HEK293 (cell line): ENCODE data around the gene NCKAP1.
A peak's percentile ranks its signal among the peaks of the same experiment; 100 is the strongest.

Experiments
- CTCF ChIA-PET: fragments of 350-600 bp; formaldehyde crosslinking; extraction: SDS; loops from one replicate; lab custom pipeline; 2021; ENCODE audit warnings: antibody characterized with exemption; lab: Yijun Ruan, JAX
- POLR2A ChIA-PET: fragments of 300-600 bp; formaldehyde crosslinking; extraction: SDS; loops from one replicate; lab custom pipeline; 2020; ENCODE audit warnings: antibody characterized with exemption, inconsistent platforms; lab: Yijun Ruan, JAX
- H3K27ac ChIP-seq: fragments of 200-500 bp; sonication (Bioruptor generic); 2 replicates; pipeline ENCODE4 v1.5.1; 2014; ENCODE audit warnings: low read depth, low read length, control low read depth, inconsistent platforms; ENCODE audit errors: extremely low read depth
- H3K36me3 ChIP-seq, 2 experiments: fragments of 200-500 bp in 1 of 2; sonication (Bioruptor generic) in 1 of 2; 1 replicate in 1 of 2; 2 replicates in 1 of 2; pipeline ENCODE4 v1.5.1; 2014 to 2017; ENCODE audit warnings: inconsistent platforms in 2 of 2, low read length in 2 of 2; ENCODE audit not compliant: control insufficient read depth in 2 of 2, insufficient read depth in 1 of 2
- H3K4me1 ChIP-seq: fragments of 200-500 bp; sonication (Bioruptor generic); 2 replicates; pipeline ENCODE4 v1.5.1; 2014; ENCODE audit warnings: mild to moderate bottlenecking, low read length, inconsistent platforms; ENCODE audit not compliant: control insufficient read depth, insufficient read depth
- H3K4me3 ChIP-seq: 2 replicates; pipeline ENCODE4 v1.5.1; 2011; ENCODE audit warnings: low read depth, mild to moderate bottlenecking, control low read depth, low read length, moderate library complexity
- H3K9me3 ChIP-seq: fragments of 200-500 bp; sonication (Bioruptor generic); 2 replicates; pipeline ENCODE4 v1.5.1; 2014; ENCODE audit warnings: low read depth, low read length, inconsistent platforms; ENCODE audit not compliant: control insufficient read depth, insufficient read depth
- FEZF1 ChIP-seq: fragments of 450-650 bp; formaldehyde crosslinking; IDR thresholded peaks from 2 replicates; pipeline ENCODE4 v1.5.1; 2016; ENCODE audit warnings: missing biosample characterization, missing genetic modification characterization
- GLIS2 ChIP-seq: fragments of 450-650 bp; formaldehyde crosslinking; IDR thresholded peaks from 2 replicates; pipeline ENCODE4 v1.5.1; 2016; ENCODE audit warnings: missing biosample characterization, missing genetic modification characterization
- MZF1 ChIP-seq: fragments of 450-650 bp; formaldehyde crosslinking; IDR thresholded peaks from 2 replicates; pipeline ENCODE4 v1.5.1; 2017; ENCODE audit warnings: missing biosample characterization, missing genetic modification characterization, borderline replicate concordance
- OSR2 ChIP-seq: fragments of 450-650 bp; formaldehyde crosslinking; IDR thresholded peaks from 2 replicates; pipeline ENCODE4 v1.5.1; 2016; ENCODE audit warnings: missing biosample characterization, missing genetic modification characterization
- PRDM6 ChIP-seq: fragments of 450-650 bp; formaldehyde crosslinking; IDR thresholded peaks from 2 replicates; pipeline ENCODE4 v1.5.1; 2017; ENCODE audit warnings: missing biosample characterization, missing genetic modification characterization
- TCF7L2 ChIP-seq: IDR thresholded peaks from 2 replicates; pipeline ENCODE4 v1.6.1; 2011; ENCODE audit warnings: low read depth, mild to moderate bottlenecking, inconsistent platforms, low read length, moderate library complexity, borderline replicate concordance
- TRIM28 ChIP-seq: IDR thresholded peaks from 2 replicates; pipeline ENCODE4 v1.6.1; 2011; ENCODE audit warnings: low read length, control low read depth, borderline replicate concordance
- YY2 ChIP-seq: fragments of 450-650 bp; formaldehyde crosslinking; IDR thresholded peaks from 2 replicates; pipeline ENCODE4 v1.5.1; 2016; ENCODE audit warnings: missing biosample characterization, missing genetic modification characterization
- ZBTB48 ChIP-seq: fragments of 450-650 bp; formaldehyde crosslinking; IDR thresholded peaks from 2 replicates; pipeline ENCODE4 v1.5.1; 2016; ENCODE audit warnings: missing biosample characterization, missing genetic modification characterization
- ZFP3 ChIP-seq: fragments of 450-650 bp; formaldehyde crosslinking; IDR thresholded peaks from 2 replicates; pipeline ENCODE4 v1.5.1; 2016; ENCODE audit warnings: low read depth, missing biosample characterization, missing genetic modification characterization
- ZNF19 ChIP-seq: fragments of 450-650 bp; formaldehyde crosslinking; IDR thresholded peaks from 2 replicates; pipeline ENCODE4; 2016; ENCODE audit warnings: missing biosample characterization, missing genetic modification characterization, low read depth
- ZNF2 ChIP-seq: fragments of 450-650 bp; formaldehyde crosslinking; IDR thresholded peaks from 2 replicates; pipeline ENCODE4 v1.5.1; 2016; ENCODE audit warnings: missing biosample characterization, missing genetic modification characterization
- ZNF202 ChIP-seq: fragments of 450-650 bp; formaldehyde crosslinking; IDR thresholded peaks from 2 replicates; pipeline ENCODE4 v1.5.1; 2016; ENCODE audit warnings: missing biosample characterization, missing genetic modification characterization, borderline replicate concordance
- ZNF221 ChIP-seq: fragments of 450-650 bp; formaldehyde crosslinking; IDR thresholded peaks from 2 replicates; pipeline ENCODE4 v1.5.1; 2017; ENCODE audit warnings: missing biosample characterization, missing genetic modification characterization, borderline replicate concordance
- ZNF302 ChIP-seq: fragments of 450-650 bp; formaldehyde crosslinking; IDR thresholded peaks from 2 replicates; pipeline ENCODE4 v1.5.1; 2016; ENCODE audit warnings: missing biosample characterization, missing genetic modification characterization, low read depth
- ZNF311 ChIP-seq: fragments of 450-650 bp; formaldehyde crosslinking; IDR thresholded peaks from 2 replicates; pipeline ENCODE4 v1.5.1; 2017; ENCODE audit warnings: missing biosample characterization, missing genetic modification characterization, borderline replicate concordance
- ZNF394 ChIP-seq: fragments of 450-650 bp; formaldehyde crosslinking; IDR thresholded peaks from 2 replicates; pipeline ENCODE4 v1.5.1; 2016; ENCODE audit warnings: missing biosample characterization, missing genetic modification characterization, mild to moderate bottlenecking, moderate library complexity, borderline replicate concordance
- ZNF398 ChIP-seq: fragments of 450-650 bp; formaldehyde crosslinking; IDR thresholded peaks from 2 replicates; pipeline ENCODE4 v1.5.1; 2017; ENCODE audit warnings: missing biosample characterization, missing genetic modification characterization
- ZNF488 ChIP-seq: fragments of 450-650 bp; formaldehyde crosslinking; IDR thresholded peaks from 2 replicates; pipeline ENCODE4 v1.5.1; 2016; ENCODE audit warnings: missing biosample characterization, missing genetic modification characterization
- ZNF510 ChIP-seq: fragments of 450-650 bp; formaldehyde crosslinking; IDR thresholded peaks from 2 replicates; pipeline ENCODE4 v1.5.1; 2018; ENCODE audit warnings: mild to moderate bottlenecking, missing genetic modification characterization, missing biosample characterization; ENCODE audit not compliant: insufficient replicate concordance
- ZNF514 ChIP-seq: fragments of 450-650 bp; formaldehyde crosslinking; IDR thresholded peaks from 2 replicates; pipeline ENCODE4 v1.5.1; 2016; ENCODE audit warnings: missing biosample characterization, missing genetic modification characterization
- ZNF521 ChIP-seq: fragments of 450-650 bp; formaldehyde crosslinking; IDR thresholded peaks from 2 replicates; pipeline ENCODE4 v1.5.1; 2017; ENCODE audit warnings: missing biosample characterization, mild to moderate bottlenecking, missing genetic modification characterization
- ZNF571 ChIP-seq: fragments of 450-650 bp; formaldehyde crosslinking; IDR thresholded peaks from 2 replicates; pipeline ENCODE4 v1.5.0; 2017; ENCODE audit warnings: missing biosample characterization, missing genetic modification characterization
- ZNF600 ChIP-seq: fragments of 450-650 bp; formaldehyde crosslinking; IDR thresholded peaks from 2 replicates; pipeline ENCODE4 v1.5.1; 2016; ENCODE audit warnings: missing biosample characterization, missing genetic modification characterization
- ZNF621 ChIP-seq: fragments of 450-650 bp; formaldehyde crosslinking; IDR thresholded peaks from 2 replicates; pipeline ENCODE4 v1.5.1; 2017; ENCODE audit warnings: missing biosample characterization, missing genetic modification characterization
- ZNF626 ChIP-seq: fragments of 450-650 bp; sonication (Bioruptor Pico); formaldehyde crosslinking; IDR thresholded peaks from 2 replicates; pipeline ENCODE4 v1.5.1; 2018; ENCODE audit warnings: missing biosample characterization, missing genetic modification characterization, inconsistent platforms
- ZNF664 ChIP-seq: fragments of 450-650 bp; formaldehyde crosslinking; IDR thresholded peaks from 2 replicates; pipeline ENCODE4 v1.5.1; 2016; ENCODE audit warnings: missing biosample characterization, missing genetic modification characterization
- ZNF701 ChIP-seq: fragments of 450-650 bp; formaldehyde crosslinking; IDR thresholded peaks from 2 replicates; pipeline ENCODE4 v1.5.1; 2016; ENCODE audit warnings: missing biosample characterization, missing genetic modification characterization
- ZNF747 ChIP-seq: fragments of 450-650 bp; formaldehyde crosslinking; IDR thresholded peaks from 2 replicates; pipeline ENCODE4 v1.5.1; 2016; ENCODE audit warnings: missing biosample characterization, missing genetic modification characterization
- ZSCAN16 ChIP-seq: fragments of 450-650 bp; formaldehyde crosslinking; IDR thresholded peaks from 2 replicates; pipeline ENCODE4 v1.5.1; 2016; ENCODE audit warnings: missing biosample characterization, missing genetic modification characterization
- ZXDB ChIP-seq: fragments of 450-650 bp; formaldehyde crosslinking; IDR thresholded peaks from 2 replicates; pipeline ENCODE4 v1.5.1; 2016; ENCODE audit warnings: missing biosample characterization, missing genetic modification characterization

NCKAP1 gene

GRCh38 chr2:182863642-182864041 is 174.6 kb downstream of the NCKAP1 start:
- CTCF ChIA-PET = interaction anchor here (2.2 kb wide), 1 partner anchor 79 kb away, joined by 6 read pairs; no protein-coding TSS in a partner anchor

GRCh38 chr2:182862091-182862490 is 176.2 kb downstream of the NCKAP1 start:
- POLR2A ChIA-PET = no interaction called here
- Histone ChIP-seq H3K4me1 (peaks cover 6% of the 10 kb centered on the region), H3K4me3 (no peak overlapping the region), H3K36me3 (no peaks in the 10 kb centered on the region), H3K27ac (no peak overlapping the region), H3K9me3 (no peaks in the 10 kb centered on the region)
- CTCF ChIA-PET = interaction anchor here (1.2 to 2.2 kb wide), 2 partner anchors 19 to 77 kb away, joined by 3 to 6 read pairs; no protein-coding TSS in a partner anchor
- TF ChIP-seq OSR2 (0 out of 2 replicates have a peak, but pooled peaks have one; percentile 13), PRDM6 (peak; percentile 59), ZNF664 (no peak)

More at GRCh38 chr2:182863642-182864041, 174.6 kb downstream of the NCKAP1 start:
- TF ChIP-seq ZNF510 (tag by site-specific recombination) (no peak), ZNF488 (tag by site-specific recombination) (no peak), ZSCAN16 (no peak), TRIM28 (no peak), ZNF311 (tag by site-specific recombination) (no peak), ZNF571 (no peak), GLIS2 (tag by site-specific recombination) (no peak), ZNF19 (tag by site-specific recombination) (no peak), ZNF747 (no peak)
- Histone ChIP-seq H3K4me1 (peaks cover 10% of the 10 kb centered on the region), H3K9me3 (no peaks in the 10 kb centered on the region), H3K4me3 (no peak overlapping the region), H3K27ac (no peak overlapping the region), H3K36me3 (no peaks in the 10 kb centered on the region)
- POLR2A ChIA-PET = no interaction called here

GRCh38 chr2:182860858-182861257 is 177.4 kb downstream of the NCKAP1 start:
- peaks cover 5% of the 10 kb centered on the region; the same call in 1 of the 2 replicates for H3K4me1 ChIP-seq
- ChIA-PET CTCF (no interaction called here), POLR2A (no interaction called here)

More at GRCh38 chr2:182860858-182861257, 177.4 kb downstream of the NCKAP1 start:
- TF ChIP-seq ZNF302 (tag by site-specific recombination) = no peak
- no peak for TF ChIP-seq ZNF2 (tag by site-specific recombination)
- TF ChIP-seq ZNF521 (tag by site-specific recombination) = no peak
- no peak for TF ChIP-seq MZF1 (tag by site-specific recombination)
- TF ChIP-seq ZXDB (tag by site-specific recombination) = no peak
- TF ChIP-seq ZNF621 = no peak
- TF ChIP-seq ZNF701 (tag by site-specific recombination) = no peak
- TF ChIP-seq FEZF1 (tag by site-specific recombination) = no peak
- TF ChIP-seq ZNF398 (tag by site-specific recombination) = no peak
- TF ChIP-seq ZBTB48 = no peak
- TF ChIP-seq ZNF394 = no peak
- no peak for TF ChIP-seq ZNF221 (tag by site-specific recombination)
- TF ChIP-seq ZNF202 = no peak
- no peak for TF ChIP-seq YY2 (tag by site-specific recombination)
- no peak for TF ChIP-seq TCF7L2
- no peak for TF ChIP-seq ZFP3 (tag by site-specific recombination)
- TF ChIP-seq ZNF514 = no peak
- TF ChIP-seq ZNF626 = no peak
- no peak for TF ChIP-seq ZNF600 (tag by site-specific recombination)
- Histone ChIP-seq H3K27ac (no peak overlapping the region), H3K4me3 (no peak overlapping the region), H3K9me3 (no peaks in the 10 kb centered on the region), H3K36me3 (no peaks in the 10 kb centered on the region)
